HG03060 (cell line): ENCODE data around the gene SNTB2.
"Not testable (repeated sequence)": the region's sequence is repeated elsewhere in the genome, so short reads cannot be mapped to it uniquely, and the experiment has no call there.

ENCODE experiments used
- ATAC-seq: cut with Tn5 transposase; IDR thresholded peaks from one replicate; pipeline ENCODE4 v1.9.1; 2021; ENCODE audit warnings: low read depth, moderate number of reproducible peaks; ENCODE audit not compliant: unreplicated experiment

The SNTB2 gene

GRCh38 chr16:69186642-69187445 is at the start of gene SNTB2:
TSS of gene SNTB2 (plus strand) at chr16:69187164. CDS start at chr16:69187167, 3 bp downstream.
- ATAC-seq = peak; percentile 79

- ATAC-seq = no peak
These were observed 48.4 kb upstream of the SNTB2 start for GRCh38 chr16:69138608-69139007.

GRCh38 chr16:69139464-69139863 is 47.5 kb upstream of the SNTB2 start:
- not testable (repeated sequence) for ATAC-seq

- ATAC-seq = no peak
These were observed 46.0 kb upstream of the SNTB2 start for GRCh38 chr16:69141014-69141413.

GRCh38 chr16:69141936-69142335 is 45.0 kb upstream of the SNTB2 start:
- no peak for ATAC-seq

GRCh38 chr16:69143116-69143515 is 43.8 kb upstream of the SNTB2 start:
- no peak for ATAC-seq

- no peak for ATAC-seq
These were observed 41.3 kb upstream of the SNTB2 start for GRCh38 chr16:69145658-69146057.

GRCh38 chr16:69149621-69150020 is 37.3 kb upstream of the SNTB2 start:
- not testable (repeated sequence) for ATAC-seq

GRCh38 chr16:69150146-69150865 is 36.7 kb upstream of the SNTB2 start:
- ATAC-seq = no peak

- no peak for ATAC-seq
These were observed 29.8 kb upstream of the SNTB2 start for GRCh38 chr16:69157196-69157595.

GRCh38 chr16:69160192-69160591 is 26.8 kb upstream of the SNTB2 start:
- ATAC-seq = no peak

- ATAC-seq = no peak
These were observed 21.4 kb upstream of the SNTB2 start for GRCh38 chr16:69165584-69165983.

- no peak for ATAC-seq
These were observed 20.6 kb upstream of the SNTB2 start for GRCh38 chr16:69166221-69166833.

- ATAC-seq = no peak
These were observed 19.7 kb upstream of the SNTB2 start for GRCh38 chr16:69166946-69167930.

- ATAC-seq = no peak
These were observed 17.9 kb upstream of the SNTB2 start for GRCh38 chr16:69169051-69169450.

- no peak for ATAC-seq
These were observed 17.2 kb upstream of the SNTB2 start for GRCh38 chr16:69169607-69170352.

- ATAC-seq = no peak
These were observed 15.5 kb upstream of the SNTB2 start for GRCh38 chr16:69171325-69172084.

GRCh38 chr16:69176033-69176800 is 10.7 kb upstream of the SNTB2 start:
- ATAC-seq = no peak
